PFSK-1 (cell line): ENCODE measurements around the gene LBH.

Experiments
- POLR2AphosphoS5 ChIP-seq: IDR thresholded peaks from 2 replicates; pipeline ENCODE4 v1.6.1; 2012; ENCODE audit warnings: low read depth, mild to moderate bottlenecking, control low read depth, low read length, moderate library complexity
- SIN3A ChIP-seq: IDR thresholded peaks from 2 replicates; pipeline ENCODE4 v1.6.1; 2012; ENCODE audit warnings: mild to moderate bottlenecking, low read length, moderate library complexity, borderline replicate concordance; ENCODE audit not compliant: insufficient read depth
- TF ChIP-seq, protein P1 (sequence below), 2 experiments: IDR thresholded peaks; 2 replicates each; pipeline versions ENCODE4 v1.6.1 to v1.8.0; 2011 to 2012; ENCODE audit warnings: low read depth in 2 of 2, low read length in 2 of 2, control low read depth in 1 of 2, inconsistent platforms in 1 of 2, mild to moderate bottlenecking in 1 of 2, moderate library complexity in 1 of 2; ENCODE audit not compliant: insufficient read depth in 1 of 2

- no peak for TF ChIP-seq SIN3A
- no peak for TF ChIP-seq POLR2AphosphoS5
- TF ChIP-seq, protein P1, sequence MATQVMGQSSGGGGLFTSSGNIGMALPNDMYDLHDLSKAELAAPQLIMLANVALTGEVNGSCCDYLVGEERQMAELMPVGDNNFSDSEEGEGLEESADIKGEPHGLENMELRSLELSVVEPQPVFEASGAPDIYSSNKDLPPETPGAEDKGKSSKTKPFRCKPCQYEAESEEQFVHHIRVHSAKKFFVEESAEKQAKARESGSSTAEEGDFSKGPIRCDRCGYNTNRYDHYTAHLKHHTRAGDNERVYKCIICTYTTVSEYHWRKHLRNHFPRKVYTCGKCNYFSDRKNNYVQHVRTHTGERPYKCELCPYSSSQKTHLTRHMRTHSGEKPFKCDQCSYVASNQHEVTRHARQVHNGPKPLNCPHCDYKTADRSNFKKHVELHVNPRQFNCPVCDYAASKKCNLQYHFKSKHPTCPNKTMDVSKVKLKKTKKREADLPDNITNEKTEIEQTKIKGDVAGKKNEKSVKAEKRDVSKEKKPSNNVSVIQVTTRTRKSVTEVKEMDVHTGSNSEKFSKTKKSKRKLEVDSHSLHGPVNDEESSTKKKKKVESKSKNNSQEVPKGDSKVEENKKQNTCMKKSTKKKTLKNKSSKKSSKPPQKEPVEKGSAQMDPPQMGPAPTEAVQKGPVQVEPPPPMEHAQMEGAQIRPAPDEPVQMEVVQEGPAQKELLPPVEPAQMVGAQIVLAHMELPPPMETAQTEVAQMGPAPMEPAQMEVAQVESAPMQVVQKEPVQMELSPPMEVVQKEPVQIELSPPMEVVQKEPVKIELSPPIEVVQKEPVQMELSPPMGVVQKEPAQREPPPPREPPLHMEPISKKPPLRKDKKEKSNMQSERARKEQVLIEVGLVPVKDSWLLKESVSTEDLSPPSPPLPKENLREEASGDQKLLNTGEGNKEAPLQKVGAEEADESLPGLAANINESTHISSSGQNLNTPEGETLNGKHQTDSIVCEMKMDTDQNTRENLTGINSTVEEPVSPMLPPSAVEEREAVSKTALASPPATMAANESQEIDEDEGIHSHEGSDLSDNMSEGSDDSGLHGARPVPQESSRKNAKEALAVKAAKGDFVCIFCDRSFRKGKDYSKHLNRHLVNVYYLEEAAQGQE (IDR thresholded peaks at IDR 0.05; ENCODE audit: insufficient read depth in 1 of 2, low read depth in 2 of 2, low read length in 2 of 2), result no peak
These were observed 14.0 kb downstream of the LBH start for GRCh38 chr2:30245364-30245763.
